Measurements from ENCODE around the gene BDKRB2. TPM values are rescaled to one million over a fixed set of nuclear protein-coding genes. Genes with fewer than 3 reads are reported as not detected.

BDKRB2 gene
- total RNA-seq (10 to 100 TPM in 1 of 5 donors, 1 to 10 TPM in 3, not detected in 1; 5.3 to 14.2 (median 6.2) TPM), polyA plus RNA-seq (1 to 10 TPM; 3.5 to 6.1 (median 4.5) TPM)
- long read RNA-seq, donor 1 = 0 reads
- long read RNA-seq, donor 2 = 0 reads
- long read RNA-seq, donor 3 = 0 reads
- long read RNA-seq, donor 4 = 0 reads
- long read RNA-seq, donor 5 = 0 reads
- long read RNA-seq, donor 6, full-length matches to known transcripts = 1 of 1 reads
- long read RNA-seq, donor 6, partial matches to known transcripts = 0 of 1 reads
- long read RNA-seq, donor 6, other reads (novel, unspliced or antisense) = 0 of 1 reads
- long read RNA-seq, donor 7 = 0 reads
- long read RNA-seq, donor 8 = 0 reads
- long read RNA-seq, donor 9 = 0 reads
- long read RNA-seq, donor 10 = 0 reads

GRCh38 chr14:96204151-96205058 is at the start of gene BDKRB2:
BDKRB2 (plus strand) TSS chr14:96204839; CDS start chr14:96237108, 32,269 bp downstream.
- intact Hi-C loops (cut with DNase I; ENCODE audit: low total_unique reads) = no loop called here
- TF ChIP-seq CTCF (IDR thresholded peaks at IDR 0.05) (no peak), POLR2A (IDR thresholded peaks at IDR 0.05) (peak in 1 of 4 donors; percentile 58), POLR2AphosphoS5 (IDR thresholded peaks at IDR 0.05) (peak; percentile 88 to 91 (median 88)), EP300 (IDR thresholded peaks at IDR 0.05) (no peak)

GRCh38 chr14:96154900-96155299 is 49.7 kb upstream of the BDKRB2 start:
- H3K27me3 ChIP-seq = no peaks in the 10 kb centered on the region
- no peaks in the 10 kb centered on the region for H3K9me3 ChIP-seq
- no peak for DNase-seq
- peaks cover 0 to 5% (median 0%) of the 10 kb centered on the region in 4 donors for H3K4me1 ChIP-seq
- H3K4me3 ChIP-seq = no peak overlapping the region
- no peak for TF ChIP-seq POLR2AphosphoS5 (IDR thresholded peaks at IDR 0.05)
- TF ChIP-seq POLR2A (IDR thresholded peaks at IDR 0.05) = no peak
- TF ChIP-seq EP300 (IDR thresholded peaks at IDR 0.05) = no peak
- TF ChIP-seq CTCF (IDR thresholded peaks at IDR 0.05) = no peak
- 96 to 100% (median 97%) methylated on average over 2 of the region's 2 CpGs for WGBS, 5 donors
- no peak overlapping the region for H3K27ac ChIP-seq
- H3K36me3 ChIP-seq = no peaks in the 10 kb centered on the region
- intact Hi-C loops (cut with DNase I; ENCODE audit: low total_unique reads) = no loop called here

More at GRCh38 chr14:96204151-96205058, at the start of gene BDKRB2:
- peaks cover 7 to 33% (median 25%) of the 10 kb centered on the region in 4 donors for H3K4me1 ChIP-seq
- H3K36me3 ChIP-seq = no peaks in the 10 kb centered on the region
- peak within 1 kb of the TSS; percentile 67 to 87 (median 81) for H3K27ac ChIP-seq
- peak; percentile 72 to 94 for DNase-seq
- 4 to 9% (median 5%) methylated on average over 34 to 41 of the region's 41 CpGs for WGBS, 5 donors
- no peaks in the 10 kb centered on the region for H3K9me3 ChIP-seq
- peak within 1 kb of the TSS; percentile 39 to 53 (median 44) for H3K4me3 ChIP-seq
- peaks cover 0 to 9% (median 0%) of the 10 kb centered on the region in 3 donors for H3K27me3 ChIP-seq

- Histone ChIP-seq H3K27me3 (no peaks in the 10 kb centered on the region), H3K4me3 (no peak overlapping the region), H3K36me3 (no peaks in the 10 kb centered on the region), H3K27ac (no peak overlapping the region), H3K4me1 (peaks cover 0 to 8% (median 0%) of the 10 kb centered on the region in 4 donors), H3K9me3 (no peaks in the 10 kb centered on the region)
- 72 to 78% (median 77%) methylated on average over 7 of the region's 7 CpGs for WGBS, 5 donors
- intact Hi-C loops (cut with DNase I; ENCODE audit: low total_unique reads) = no loop called here
- TF ChIP-seq POLR2AphosphoS5 (IDR thresholded peaks at IDR 0.05) (no peak), EP300 (IDR thresholded peaks at IDR 0.05) (no peak), CTCF (IDR thresholded peaks at IDR 0.05) (no peak), POLR2A (IDR thresholded peaks at IDR 0.05) (no peak)
- peak in 1 of 2 donors; percentile 24 for DNase-seq
Observed at GRCh38 chr14:96156804-96157760, 47.6 kb upstream of the BDKRB2 start.
